Measurements from ENCODE around the gene LGALS14. TPM values are rescaled to one million over a fixed set of nuclear protein-coding genes. Genes with fewer than 3 reads are reported as not detected.

The LGALS14 gene
- polyA plus RNA-seq, 3 donors = not detected

GRCh38 chr19:39752795-39753194 lies 48.5 kb downstream of the LGALS14 start:
- H3K9me3 Mint-ChIP-seq = no peaks in the 10 kb centered on the region
- no peaks in the 10 kb centered on the region for H3K36me3 Mint-ChIP-seq
- no peaks in the 10 kb centered on the region for H3K36me3 ChIP-seq (replicated peaks in 1 of 2; ENCODE audit: control insufficient read depth in 1 of 2, insufficient read depth in 2 of 2, low read length in 2 of 2)
- H3K4me2 ChIP-seq (replicated peaks; ENCODE audit: extremely low read depth, low read length, poor library complexity, severe bottlenecking) = no peak overlapping the region
- H3K9ac ChIP-seq (ENCODE audit: insufficient read depth, low read length, poor library complexity, severe bottlenecking) = no peak overlapping the region
- H3K9me3 ChIP-seq (replicated peaks in 1 of 2; ENCODE audit: control insufficient read depth in 1 of 2, insufficient read depth in 1 of 2, low read length in 2 of 2) = no peaks in the 10 kb centered on the region
- DNase-seq = no peak
- H3K4me1 ChIP-seq (ENCODE audit: control insufficient read depth in 1 of 2, insufficient read depth in 2 of 2, low read length in 2 of 2) = no peaks in the 10 kb centered on the region
- H3K27me3 Mint-ChIP-seq (ENCODE audit: low read depth in 3 of 3) = peaks cover 2 to 18% (median 15%) of the 10 kb centered on the region in 3 donors
- H3K4me3 Mint-ChIP-seq = no peak overlapping the region
- no peaks in the 10 kb centered on the region for H3K79me2 ChIP-seq (ENCODE audit: insufficient read depth, low read length)
- H2AFZ ChIP-seq (ENCODE audit: insufficient read depth, low read depth, low read length, poor library complexity, severe bottlenecking) = no peak overlapping the region
- TF ChIP-seq, protein P1, sequence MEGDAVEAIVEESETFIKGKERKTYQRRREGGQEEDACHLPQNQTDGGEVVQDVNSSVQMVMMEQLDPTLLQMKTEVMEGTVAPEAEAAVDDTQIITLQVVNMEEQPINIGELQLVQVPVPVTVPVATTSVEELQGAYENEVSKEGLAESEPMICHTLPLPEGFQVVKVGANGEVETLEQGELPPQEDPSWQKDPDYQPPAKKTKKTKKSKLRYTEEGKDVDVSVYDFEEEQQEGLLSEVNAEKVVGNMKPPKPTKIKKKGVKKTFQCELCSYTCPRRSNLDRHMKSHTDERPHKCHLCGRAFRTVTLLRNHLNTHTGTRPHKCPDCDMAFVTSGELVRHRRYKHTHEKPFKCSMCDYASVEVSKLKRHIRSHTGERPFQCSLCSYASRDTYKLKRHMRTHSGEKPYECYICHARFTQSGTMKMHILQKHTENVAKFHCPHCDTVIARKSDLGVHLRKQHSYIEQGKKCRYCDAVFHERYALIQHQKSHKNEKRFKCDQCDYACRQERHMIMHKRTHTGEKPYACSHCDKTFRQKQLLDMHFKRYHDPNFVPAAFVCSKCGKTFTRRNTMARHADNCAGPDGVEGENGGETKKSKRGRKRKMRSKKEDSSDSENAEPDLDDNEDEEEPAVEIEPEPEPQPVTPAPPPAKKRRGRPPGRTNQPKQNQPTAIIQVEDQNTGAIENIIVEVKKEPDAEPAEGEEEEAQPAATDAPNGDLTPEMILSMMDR (IDR thresholded peaks at IDR 0.05) = no peak
- H3K27me3 ChIP-seq (ENCODE audit: control insufficient read depth in 2 of 2, insufficient read depth in 2 of 2, low read length in 2 of 2) = peaks cover 3 to 4% of the 10 kb centered on the region in 2 donors
- intact Hi-C loops (cut with micrococcal nuclease) = no loop called here
- H4K20me1 ChIP-seq (ENCODE audit: insufficient read depth, low read length) = no peaks in the 10 kb centered on the region
- H3K27ac ChIP-seq (ENCODE audit: low read depth in 1 of 2, low read length in 2 of 2) = no peak overlapping the region
- no peak overlapping the region for H3K27ac Mint-ChIP-seq
- H3K4me3 ChIP-seq (replicated peaks in 1 of 3; ENCODE audit: low read depth in 2 of 3, low read length in 3 of 3) = no peak overlapping the region
- no peaks in the 10 kb centered on the region for H3K4me1 Mint-ChIP-seq

DNA sequence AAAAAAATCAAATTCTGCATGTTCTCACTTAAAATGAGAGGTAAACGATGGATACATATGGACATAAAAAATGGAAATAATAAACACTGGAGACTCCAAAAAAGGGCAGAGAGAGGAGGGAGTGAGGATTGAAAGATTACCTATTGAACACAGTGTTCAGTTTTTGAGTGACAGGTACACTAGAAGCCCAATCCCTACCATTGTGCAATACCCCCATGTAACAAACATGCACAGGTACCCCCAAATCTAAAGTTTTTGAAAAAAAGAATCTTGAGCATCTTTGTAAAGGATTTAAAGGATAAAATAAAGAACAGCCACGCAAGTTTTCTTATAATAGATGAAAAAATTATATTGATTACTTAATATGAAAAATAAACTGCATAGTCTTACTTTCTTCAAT lies 50.3 kb downstream of the LGALS14 start:
- DNase-seq = no peak
- Histone ChIP-seq H4K20me1 (ENCODE audit: insufficient read depth, low read length) (no peaks in the 10 kb centered on the region), H3K4me3 (replicated peaks in 1 of 3; ENCODE audit: low read depth in 2 of 3, low read length in 3 of 3) (no peak overlapping the region), H3K27ac (ENCODE audit: low read depth in 1 of 2, low read length in 2 of 2) (no peak overlapping the region), H3K27me3 (ENCODE audit: control insufficient read depth in 2 of 2, insufficient read depth in 2 of 2, low read length in 2 of 2) (peaks cover 3 to 4% of the 10 kb centered on the region in 2 donors), H3K79me2 (ENCODE audit: insufficient read depth, low read length) (no peaks in the 10 kb centered on the region), H2AFZ (ENCODE audit: insufficient read depth, low read depth, low read length, poor library complexity, severe bottlenecking) (no peak overlapping the region), H3K9me3 (replicated peaks in 1 of 2; ENCODE audit: control insufficient read depth in 1 of 2, insufficient read depth in 1 of 2, low read length in 2 of 2) (no peaks in the 10 kb centered on the region), H3K36me3 (replicated peaks in 1 of 2; ENCODE audit: control insufficient read depth in 1 of 2, insufficient read depth in 2 of 2, low read length in 2 of 2) (no peaks in the 10 kb centered on the region), H3K4me2 (replicated peaks; ENCODE audit: extremely low read depth, low read length, poor library complexity, severe bottlenecking) (no peak overlapping the region), H3K4me1 (ENCODE audit: control insufficient read depth in 1 of 2, insufficient read depth in 2 of 2, low read length in 2 of 2) (no peaks in the 10 kb centered on the region), H3K9ac (ENCODE audit: insufficient read depth, low read length, poor library complexity, severe bottlenecking) (no peak overlapping the region)
- no CpG with 5 or more reads among the region's 2 CpGs for WGBS (ENCODE audit: insufficient coverage)
- peaks cover 5 to 21% (median 13%) of the 10 kb centered on the region in 3 donors for H3K27me3 Mint-ChIP-seq (ENCODE audit: low read depth in 3 of 3)
- no peak overlapping the region for H3K4me3 Mint-ChIP-seq
- TF ChIP-seq, protein P1 (IDR thresholded peaks at IDR 0.05) = no peak
- no peak overlapping the region for H3K27ac Mint-ChIP-seq
- H3K36me3 Mint-ChIP-seq = no peaks in the 10 kb centered on the region
- intact Hi-C loops (cut with micrococcal nuclease) = no loop called here
- H3K4me1 Mint-ChIP-seq = no peaks in the 10 kb centered on the region
- H3K9me3 Mint-ChIP-seq = no peaks in the 10 kb centered on the region
